IPS-20b (cell line): ENCODE measurements around the gene WSB1.
A peak's percentile ranks its signal among the peaks of the same experiment; 100 is the strongest.
"Not testable (repeated sequence)": the region's sequence is repeated elsewhere in the genome, so short reads cannot be mapped to it uniquely, and the experiment has no call there.

Source experiments
- H3K27ac ChIP-seq: one replicate; pipeline ENCODE4 v1.5.1; 2013; ENCODE audit warnings: low read length
- H3K27me3 ChIP-seq: 2 replicates; pipeline ENCODE4 v1.6.1; 2013; ENCODE audit warnings: mild to moderate bottlenecking, low read length, inconsistent platforms; ENCODE audit not compliant: insufficient read depth
- H3K36me3 ChIP-seq: 2 replicates; pipeline ENCODE4 v1.6.1; 2013; ENCODE audit warnings: low read depth, mild to moderate bottlenecking, inconsistent platforms, low read length, moderate library complexity; ENCODE audit not compliant: insufficient read depth
- H3K4me1 ChIP-seq: 2 replicates; pipeline ENCODE4 v1.6.1; 2013; ENCODE audit warnings: mild to moderate bottlenecking, control low read depth, inconsistent platforms, low read length, moderate library complexity; ENCODE audit not compliant: insufficient read depth
- H3K4me3 ChIP-seq: 2 replicates; pipeline ENCODE4 v1.5.1; 2013; ENCODE audit warnings: mild to moderate bottlenecking, low read length, inconsistent platforms
- H3K9ac ChIP-seq: 2 replicates; pipeline ENCODE4 v1.6.1; 2013; ENCODE audit warnings: low read depth, mild to moderate bottlenecking, inconsistent platforms, low read length, moderate library complexity
- H3K9me3 ChIP-seq: 2 replicates; pipeline ENCODE4 v1.6.1; 2013; ENCODE audit warnings: mild to moderate bottlenecking, low read depth, low read length, inconsistent platforms; ENCODE audit not compliant: insufficient read depth

WSB1 gene

GRCh38 chr17:27293898-27294688 is at the start of gene WSB1:
WSB1 (plus strand) TSS chr17:27294114; CDS start chr17:27294396, 282 bp downstream.
- Histone ChIP-seq H3K9ac (peak within 1 kb of the TSS; percentile 93), H3K27ac (peak within 1 kb of the TSS; percentile 92), H3K36me3 (no peaks in the 10 kb centered on the region), H3K4me1 (peaks cover 17% of the 10 kb centered on the region; the same call in 1 of the 2 replicates), H3K9me3 (no peaks in the 10 kb centered on the region), H3K27me3 (no peaks in the 10 kb centered on the region), H3K4me3 (peak within 1 kb of the TSS; percentile 94)

GRCh38 chr17:27244491-27245223 is 49.3 kb upstream of the WSB1 start:
- H3K36me3 ChIP-seq, result no peaks in the 10 kb centered on the region
- no peak overlapping the region for H3K4me3 ChIP-seq
- no peak overlapping the region for H3K9ac ChIP-seq
- H3K27ac ChIP-seq, result no peak overlapping the region
- H3K4me1 ChIP-seq, result peaks cover 11% of the 10 kb centered on the region; the same call in 1 of the 2 replicates
- H3K9me3 ChIP-seq, result no peaks in the 10 kb centered on the region
- no peaks in the 10 kb centered on the region for H3K27me3 ChIP-seq

GRCh38 chr17:27245230-27245696 is 48.7 kb upstream of the WSB1 start:
- Histone ChIP-seq H3K36me3 (no peaks in the 10 kb centered on the region), H3K9me3 (no peaks in the 10 kb centered on the region), H3K4me1 (peaks cover 11% of the 10 kb centered on the region; the same call in 1 of the 2 replicates), H3K27ac (no peak overlapping the region), H3K9ac (no peak overlapping the region), H3K4me3 (no peak overlapping the region), H3K27me3 (no peaks in the 10 kb centered on the region)

- H3K4me3 ChIP-seq, result no peak overlapping the region
- H3K27ac ChIP-seq, result no peak overlapping the region
- H3K9me3 ChIP-seq, result no peaks in the 10 kb centered on the region
- H3K27me3 ChIP-seq, result no peaks in the 10 kb centered on the region
- peaks cover 9% of the 10 kb centered on the region; the same call in 1 of the 2 replicates for H3K4me1 ChIP-seq
- no peaks in the 10 kb centered on the region for H3K36me3 ChIP-seq
- no peak overlapping the region for H3K9ac ChIP-seq
These were observed 47.4 kb upstream of the WSB1 start for GRCh38 chr17:27246537-27246936.

GRCh38 chr17:27247071-27247957 is 46.6 kb upstream of the WSB1 start:
- Histone ChIP-seq H3K36me3 (no peaks in the 10 kb centered on the region), H3K27me3 (no peaks in the 10 kb centered on the region), H3K9ac (no peak overlapping the region), H3K4me3 (no peak overlapping the region), H3K27ac (no peak overlapping the region), H3K9me3 (no peaks in the 10 kb centered on the region), H3K4me1 (peaks cover 8% of the 10 kb centered on the region; the same call in 1 of the 2 replicates)

GRCh38 chr17:27247958-27248342 is 46.0 kb upstream of the WSB1 start:
- H3K36me3 ChIP-seq, result no peaks in the 10 kb centered on the region
- H3K9me3 ChIP-seq, result no peaks in the 10 kb centered on the region
- H3K4me1 ChIP-seq, result peaks cover 8% of the 10 kb centered on the region; the same call in 1 of the 2 replicates
- no peak overlapping the region for H3K27ac ChIP-seq
- H3K9ac ChIP-seq, result no peak overlapping the region
- H3K27me3 ChIP-seq, result no peaks in the 10 kb centered on the region
- no peak overlapping the region for H3K4me3 ChIP-seq

- not testable (repeated sequence) for H3K27me3 ChIP-seq, H3K4me3 ChIP-seq, H3K36me3 ChIP-seq, H3K27ac ChIP-seq, H3K4me1 ChIP-seq, H3K9me3 ChIP-seq, H3K9ac ChIP-seq
These were observed 43.1 kb upstream of the WSB1 start for GRCh38 chr17:27250791-27251190.

GRCh38 chr17:27254802-27255201 is 39.1 kb upstream of the WSB1 start:
- H3K9ac ChIP-seq, H3K36me3 ChIP-seq, H3K4me3 ChIP-seq, H3K27ac ChIP-seq, H3K27me3 ChIP-seq, H3K9me3 ChIP-seq, H3K4me1 ChIP-seq: not testable (repeated sequence)

- Histone ChIP-seq H3K27me3 (no peaks in the 10 kb centered on the region), H3K4me1 (no peaks in the 10 kb centered on the region), H3K36me3 (no peaks in the 10 kb centered on the region), H3K4me3 (no peak overlapping the region), H3K9me3 (no peaks in the 10 kb centered on the region), H3K27ac (no peak overlapping the region), H3K9ac (no peak overlapping the region)
These were observed 37.5 kb upstream of the WSB1 start for GRCh38 chr17:27256225-27257030.

- H3K9me3 ChIP-seq, result no peaks in the 10 kb centered on the region
- no peaks in the 10 kb centered on the region for H3K4me1 ChIP-seq
- H3K4me3 ChIP-seq, result no peak overlapping the region
- H3K9ac ChIP-seq, result no peak overlapping the region
- no peaks in the 10 kb centered on the region for H3K36me3 ChIP-seq
- no peaks in the 10 kb centered on the region for H3K27me3 ChIP-seq
- no peak overlapping the region for H3K27ac ChIP-seq
These were observed 36.9 kb upstream of the WSB1 start for GRCh38 chr17:27257031-27257357.

- H3K27me3 ChIP-seq, result no peaks in the 10 kb centered on the region; the same call in 1 of the 2 replicates
These were observed 34.6 kb upstream of the WSB1 start for GRCh38 chr17:27259356-27259755.

More at GRCh38 chr17:27259356-27259755, 34.6 kb upstream of the WSB1 start:
- no peaks in the 10 kb centered on the region for H3K9me3 ChIP-seq
- no peak overlapping the region for H3K9ac ChIP-seq
- no peaks in the 10 kb centered on the region for H3K36me3 ChIP-seq
- no peak overlapping the region for H3K4me3 ChIP-seq
- no peaks in the 10 kb centered on the region for H3K4me1 ChIP-seq
- no peak overlapping the region for H3K27ac ChIP-seq
